Kidney epithelial cell (primary cell): ENCODE measurements around the gene TASP1. TPM values are rescaled to one million over a fixed set of nuclear protein-coding genes. Genes with fewer than 3 reads are reported as not detected.
"Not testable (repeated sequence)": the region's sequence is repeated elsewhere in the genome, so short reads cannot be mapped to it uniquely, and the experiment has no call there.

Source experiments
- DNase-seq: peaks from one replicate; pipeline ENCODE4 v3.0.0-alpha.2; 2010; ENCODE audit warnings: low read depth
- H3K27me3 ChIP-seq: 2 replicates; pipeline ENCODE4 v1.6.0; 2011; ENCODE audit warnings: low read length; ENCODE audit not compliant: control insufficient read depth, insufficient read depth
- H3K36me3 ChIP-seq: 2 replicates; pipeline ENCODE4 v1.5.1; 2011; ENCODE audit warnings: low read length; ENCODE audit not compliant: control insufficient read depth, insufficient read depth
- H3K4me3 ChIP-seq: 2 replicates; pipeline ENCODE4 v1.5.1; 2011; ENCODE audit warnings: low read depth, mild to moderate bottlenecking, control low read depth, low read length
- CTCF ChIP-seq: IDR thresholded peaks from 2 replicates; pipeline ENCODE4 v1.5.1; 2011; ENCODE audit warnings: mild to moderate bottlenecking, moderate library complexity, low read length, control low read depth, inconsistent platforms; ENCODE audit not compliant: insufficient read depth, poor library complexity, severe bottlenecking
- total RNA-seq: library from RNA; depleted of rRNA; stranded (reverse); fragments of >200 nt; gene quantifications from 2 replicates; pipeline ENCODE4 v1.2.3, GENCODE V29; 2015

The TASP1 gene
- total RNA-seq, 1 donor from 2014 or later = 10.6 TPM

DNA sequence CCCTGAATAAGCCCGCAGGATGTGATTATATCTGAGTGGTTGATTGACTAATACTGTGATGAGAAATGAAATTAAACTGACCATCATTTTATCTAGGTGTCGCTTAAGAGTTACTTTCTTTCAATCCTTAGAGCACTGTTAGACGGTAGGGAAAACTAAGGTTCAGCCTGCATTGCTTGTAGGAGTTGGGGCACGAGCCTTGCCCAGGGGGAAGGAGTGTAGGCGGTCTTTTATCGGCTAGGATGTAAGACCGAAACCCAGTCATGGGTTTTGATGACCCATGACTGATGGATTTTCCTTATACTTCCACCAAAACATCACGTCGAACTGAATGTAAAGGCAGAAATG, 392 bp upstream of the TASP1 start:
- H3K27me3 ChIP-seq = no peaks in the 10 kb centered on the region
- no peak for DNase-seq
- TF ChIP-seq CTCF = no peak

DNA sequence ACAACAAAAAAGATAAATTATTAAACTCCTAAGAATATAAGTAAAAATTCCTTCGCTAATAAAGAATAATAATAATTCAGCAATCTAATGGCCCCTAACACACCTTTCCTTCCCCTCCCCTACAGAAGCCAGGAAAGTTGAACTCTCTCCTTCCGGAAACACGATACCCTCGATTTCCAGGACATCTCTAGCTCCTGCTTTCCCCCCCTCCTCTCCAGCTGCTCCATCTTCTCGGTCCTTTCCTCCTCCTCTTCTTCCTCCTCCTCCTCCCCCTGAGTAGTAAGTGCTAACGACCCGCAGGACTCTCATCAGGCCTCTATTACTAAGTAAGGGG, 603 bp downstream of the TASP1 start:
- no peaks in the 10 kb centered on the region for H3K36me3 ChIP-seq
- peak overlapping the region; percentile 98 for H3K4me3 ChIP-seq

More for the DNA sequence above, 392 bp upstream of the TASP1 start:
- no peaks in the 10 kb centered on the region for H3K36me3 ChIP-seq
- H3K4me3 ChIP-seq = peak overlapping the region; percentile 98

DNA sequence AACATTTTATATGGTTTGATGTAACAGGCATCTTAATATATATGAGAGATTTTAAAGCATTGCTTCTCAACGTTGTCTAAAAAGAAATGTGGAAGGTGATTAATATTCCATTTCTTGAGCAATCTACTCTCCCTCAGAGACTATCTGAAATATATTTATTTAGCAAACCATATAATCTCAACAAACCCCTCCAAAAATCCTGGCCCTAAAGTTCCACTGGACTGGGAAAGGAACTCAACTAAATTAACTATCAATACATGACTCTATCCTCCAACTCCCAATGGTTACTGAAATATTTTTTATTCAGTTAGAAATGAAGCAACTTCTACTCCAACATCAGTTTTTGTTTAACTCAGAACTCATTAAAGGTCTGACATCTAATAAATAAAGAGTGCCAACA, 6.3 kb downstream of the TASP1 start:
- H3K27me3 ChIP-seq = no peaks in the 10 kb centered on the region
- DNase-seq = no peak
- no peak for TF ChIP-seq CTCF

More for the DNA sequence above, 603 bp downstream of the TASP1 start:
- no peaks in the 10 kb centered on the region for H3K27me3 ChIP-seq
- TF ChIP-seq CTCF = no peak
- DNase-seq = no peak

GRCh38 chr20:13627525-13627924, 11.2 kb downstream of the TASP1 start:
- H3K36me3 ChIP-seq, H3K27me3 ChIP-seq, H3K4me3 ChIP-seq: not testable (repeated sequence)
- peak; percentile 26 for DNase-seq

More for the DNA sequence above, 6.3 kb downstream of the TASP1 start:
- Histone ChIP-seq H3K4me3 (no peak overlapping the region), H3K36me3 (no peaks in the 10 kb centered on the region)

DNA sequence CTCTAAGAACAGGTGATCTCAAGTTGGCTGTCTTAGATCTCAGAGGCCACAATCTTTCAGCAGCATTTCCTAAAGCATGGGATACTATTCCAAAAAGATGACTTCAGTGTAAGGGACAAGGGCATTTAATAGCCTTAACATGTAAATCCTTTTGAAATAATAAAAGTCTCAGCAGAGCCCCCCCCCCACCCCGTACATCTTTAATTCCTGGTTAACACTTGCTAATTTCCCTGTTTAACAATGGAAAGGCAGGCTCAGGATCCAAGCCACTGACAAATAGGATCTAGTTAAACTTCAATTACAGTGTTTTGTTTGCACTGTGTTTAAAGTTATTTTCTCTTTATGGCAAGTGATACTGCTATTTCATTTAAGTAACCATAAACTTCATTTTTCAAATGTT, 12.0 kb downstream of the TASP1 start:
- H3K36me3 ChIP-seq = no peaks in the 10 kb centered on the region
- no peak for TF ChIP-seq CTCF
- no peaks in the 10 kb centered on the region for H3K27me3 ChIP-seq
- H3K4me3 ChIP-seq = no peak overlapping the region
- no peak for DNase-seq

DNA sequence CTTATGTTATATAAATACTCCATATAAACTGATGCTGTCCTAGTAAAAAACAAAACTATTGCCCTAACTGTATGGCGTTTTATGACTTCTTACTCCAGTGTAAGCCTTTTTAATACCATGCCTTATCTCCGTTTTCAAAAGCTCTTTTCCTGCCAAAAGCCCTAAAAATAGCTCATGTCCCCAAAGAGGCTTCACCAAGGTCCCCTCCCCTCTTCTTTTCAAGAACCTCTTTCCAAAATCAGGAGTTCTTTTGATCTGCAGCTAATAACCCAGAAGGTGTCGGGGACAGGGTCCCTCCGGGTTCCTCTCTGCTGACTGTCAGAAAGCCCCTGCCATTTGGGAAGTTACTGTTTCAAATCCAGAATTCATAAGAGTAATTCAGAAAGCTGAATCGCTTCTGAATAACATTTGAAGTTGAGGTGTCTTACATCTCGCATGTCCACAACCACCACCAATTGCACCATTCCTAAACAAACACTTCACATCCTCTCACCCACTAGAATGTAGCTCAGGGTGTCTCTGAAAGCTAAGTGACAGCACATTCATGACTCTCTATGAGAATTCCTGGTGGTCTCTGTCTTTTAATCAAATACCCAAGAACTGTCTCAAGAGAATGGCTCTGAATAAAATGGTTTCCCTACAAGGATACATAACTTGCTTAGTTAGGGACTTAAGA, 13.3 kb downstream of the TASP1 start:
- Histone ChIP-seq H3K4me3 (no peak overlapping the region), H3K27me3 (no peaks in the 10 kb centered on the region), H3K36me3 (no peaks in the 10 kb centered on the region)
- TF ChIP-seq CTCF = no peak
- no peak for DNase-seq

DNA sequence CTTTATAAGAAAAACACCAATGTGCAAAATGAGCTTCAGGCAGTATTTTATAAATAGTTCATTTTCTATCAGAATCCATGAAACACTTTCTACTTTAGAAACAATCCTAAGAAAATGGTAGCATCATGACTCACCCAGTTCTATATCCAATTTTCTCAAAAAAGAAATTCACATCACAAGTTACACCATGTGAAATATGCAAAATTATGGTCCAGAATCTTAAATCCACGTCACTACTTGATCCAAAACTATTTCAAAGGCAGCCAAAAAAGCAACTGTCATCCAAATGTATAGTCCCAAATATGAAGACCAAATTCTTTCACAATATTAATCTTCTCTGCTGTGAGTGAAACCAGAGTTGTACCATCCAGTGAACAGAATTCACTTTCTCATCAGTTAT, 19.3 kb downstream of the TASP1 start:
- DNase-seq, H3K4me3 ChIP-seq, H3K36me3 ChIP-seq, H3K27me3 ChIP-seq: not testable (repeated sequence)

- H3K36me3 ChIP-seq, H3K27me3 ChIP-seq, H3K4me3 ChIP-seq, DNase-seq: not testable (repeated sequence)
Observed at GRCh38 chr20:13618456-13618855, 20.3 kb downstream of the TASP1 start.

DNA sequence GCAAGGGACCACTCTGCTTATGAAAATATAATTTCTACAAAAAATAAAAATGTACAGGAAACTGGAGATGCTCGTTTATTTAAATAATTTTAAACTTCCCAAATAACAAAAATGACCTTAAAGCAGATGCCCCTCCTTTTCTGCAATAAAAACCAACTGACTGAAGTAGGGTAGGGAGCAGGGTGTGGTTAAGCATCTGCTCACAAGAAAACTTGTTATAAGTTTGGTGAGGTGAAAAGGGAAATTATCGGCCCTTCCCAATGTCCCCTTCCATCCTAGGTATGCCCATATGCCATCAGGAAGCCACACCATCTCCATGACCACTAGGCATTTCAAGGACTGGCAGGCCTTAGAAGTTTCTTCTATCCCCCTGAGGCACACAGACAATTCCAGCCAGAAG, 21.1 kb downstream of the TASP1 start:
- not testable (repeated sequence) for DNase-seq, H3K4me3 ChIP-seq, H3K36me3 ChIP-seq, H3K27me3 ChIP-seq

- not testable (repeated sequence) for DNase-seq, H3K36me3 ChIP-seq, H3K27me3 ChIP-seq, H3K4me3 ChIP-seq
Observed at GRCh38 chr20:13616713-13617112, 22.0 kb downstream of the TASP1 start.
